GM23338 (cell line): ENCODE data around the gene BCAS3. TPM values are rescaled to one million over a fixed set of nuclear protein-coding genes. Genes with fewer than 3 reads are reported as not detected.

Experiments used
- ATAC-seq: fragments of 200-7000 bp; cut with Tn5 transposase; 3 replicates; pipeline ENCODE4 v1.9.1; 2020
- DNase-seq: peaks from one replicate; pipeline ENCODE4 v3.0.0-alpha.2; 2015; ENCODE audit warnings: low spot score
- H2AFZ ChIP-seq: fragments of 200-600 bp; sonication (generic); 2 replicates; pipeline ENCODE4 v1.8.0; 2016; ENCODE audit warnings: antibody characterized with exemption, mild to moderate bottlenecking, moderate library complexity
- H3F3A ChIP-seq: fragments of 200-600 bp; sonication (generic); replicated peaks from 2 replicates; pipeline ENCODE4 v1.8.0; 2017; ENCODE audit warnings: antibody characterized with exemption, mixed run types, low read depth
- H3K27ac ChIP-seq: fragments of 200-600 bp; sonication (generic); 2 replicates; pipeline ENCODE4 v1.6.1; 2016; ENCODE audit warnings: low read depth
- H3K27me3 ChIP-seq: fragments of 200-600 bp; sonication (generic); 2 replicates; pipeline ENCODE4 v1.8.0; 2016; ENCODE audit warnings: mild to moderate bottlenecking, mixed run types, moderate library complexity; ENCODE audit not compliant: insufficient read depth
- H3K36me3 ChIP-seq: fragments of 200-600 bp; sonication (generic); 2 replicates; pipeline ENCODE4 v1.8.0; 2016; ENCODE audit warnings: mild to moderate bottlenecking; ENCODE audit not compliant: insufficient read depth
- H3K4me1 ChIP-seq: fragments of 200-600 bp; sonication (generic); 2 replicates; pipeline ENCODE4 v1.8.0; 2016; ENCODE audit warnings: mild to moderate bottlenecking, moderate library complexity; ENCODE audit not compliant: insufficient read depth
- H3K4me2 ChIP-seq: fragments of 200-600 bp; sonication (generic); 2 replicates; pipeline ENCODE4 v1.7.1; 2017; ENCODE audit warnings: mixed run types
- H3K4me3 ChIP-seq: fragments of 200-600 bp; sonication (generic); 2 replicates; pipeline ENCODE4 v1.6.1; 2016; ENCODE audit warnings: mixed run types
- H3K79me2 ChIP-seq: fragments of 200-600 bp; sonication (generic); replicated peaks from 2 replicates; pipeline ENCODE4 v1.8.0; 2017; ENCODE audit warnings: mild to moderate bottlenecking; ENCODE audit not compliant: insufficient read depth
- H3K9me2 ChIP-seq: fragments of 200-600 bp; sonication (generic); 2 replicates; pipeline ENCODE4 v1.8.0; 2017; ENCODE audit not compliant: insufficient read depth
- H4K20me1 ChIP-seq: fragments of 200-600 bp; sonication (generic); replicated peaks from 2 replicates; pipeline ENCODE4 v1.8.0; 2017; ENCODE audit warnings: mild to moderate bottlenecking; ENCODE audit not compliant: insufficient read depth
- H3K27ac Mint-ChIP-seq: 2 replicates; pipeline ENCODE4 v1.8.0; 2020; ENCODE audit warnings: inconsistent platforms, mild to moderate bottlenecking, moderate library complexity, mixed read lengths
- H3K27me3 Mint-ChIP-seq: 3 replicates; pipeline ENCODE4 v1.8.0; 2022; ENCODE audit warnings: low read depth, mild to moderate bottlenecking, moderate library complexity, mixed read lengths, inconsistent platforms; ENCODE audit not compliant: insufficient read depth, poor library complexity
- H3K36me3 Mint-ChIP-seq: 3 replicates; pipeline ENCODE4 v1.8.0; 2021; ENCODE audit warnings: low read depth, mild to moderate bottlenecking, inconsistent platforms, moderate library complexity, mixed read lengths
- H3K4me1 Mint-ChIP-seq: 3 replicates; pipeline ENCODE4 v1.8.0; 2020; ENCODE audit warnings: mild to moderate bottlenecking, inconsistent platforms, mixed read lengths
- H3K4me3 Mint-ChIP-seq: 3 replicates; pipeline ENCODE4 v1.8.0; 2021; ENCODE audit warnings: moderate library complexity, mild to moderate bottlenecking, inconsistent platforms, mixed read lengths
- H3K9me3 Mint-ChIP-seq: 3 replicates; pipeline ENCODE4 v1.8.0; 2020; ENCODE audit warnings: moderate library complexity, mild to moderate bottlenecking, inconsistent platforms, mixed read lengths
- CREB1 ChIP-seq: fragments of 250-450 bp; sonication (Bioruptor Pico); IDR thresholded peaks from 2 replicates; pipeline ENCODE4 v1.5.0; 2020; ENCODE audit warnings: low read depth, mild to moderate bottlenecking, moderate library complexity
- EZH2 ChIP-seq: fragments of 200-600 bp; sonication (generic); IDR thresholded peaks from one replicate; pipeline ENCODE4 v1.8.0; 2017; ENCODE audit warnings: antibody characterized with exemption, mild to moderate bottlenecking, low read depth; ENCODE audit not compliant: unreplicated experiment
- EZH2phosphoT487 ChIP-seq: fragments of 200-600 bp; sonication (generic); IDR thresholded peaks from one replicate; pipeline ENCODE4 v1.8.1; 2018; ENCODE audit warnings: antibody characterized with exemption; ENCODE audit not compliant: unreplicated experiment
- JUNB ChIP-seq: IDR thresholded peaks from one replicate; pipeline ENCODE4 v1.6.1; 2016; ENCODE audit warnings: antibody characterized with exemption; ENCODE audit not compliant: unreplicated experiment
- NANOG ChIP-seq: IDR thresholded peaks from 2 replicates; pipeline ENCODE4 v1.6.1; 2016; ENCODE audit warnings: antibody characterized with exemption, borderline replicate concordance
- POLR2AphosphoS5 ChIP-seq: IDR thresholded peaks from 2 replicates; pipeline ENCODE4 v1.6.1; 2016; ENCODE audit warnings: antibody characterized with exemption, low read depth
- REST ChIP-seq: IDR thresholded peaks from one replicate; pipeline ENCODE4 v1.6.1; 2018; ENCODE audit warnings: antibody characterized with exemption; ENCODE audit not compliant: unreplicated experiment
- STAT1 ChIP-seq: IDR thresholded peaks from one replicate; pipeline ENCODE4 v1.6.1; 2016; ENCODE audit warnings: antibody characterized with exemption; ENCODE audit not compliant: unreplicated experiment
- ZNF114 ChIP-seq: fragments of 250-450 bp; sonication (Bioruptor Pico); IDR thresholded peaks from 2 replicates; pipeline ENCODE4 v1.5.0; 2020; ENCODE audit warnings: mild to moderate bottlenecking, moderate library complexity
- ZNF331 ChIP-seq: fragments of 250-450 bp; sonication (Bioruptor Pico); IDR thresholded peaks from 2 replicates; pipeline ENCODE4 v1.5.0; 2020; ENCODE audit warnings: low read depth, mild to moderate bottlenecking, moderate library complexity
- ZNF462 ChIP-seq: fragments of 250-450 bp; sonication (Bioruptor Pico); IDR thresholded peaks from 2 replicates; pipeline ENCODE4 v1.5.0; 2020; ENCODE audit warnings: mild to moderate bottlenecking, moderate library complexity
- polyA plus RNA-seq: library from polyadenylated mRNA; unstranded; fragments of >200 nt; fragmentation: Nextera tagmentation; extraction: Ambion mirVana; gene quantifications from 2 replicates; pipeline ENCODE4 v1.2.1, GENCODE V29; 2016
- total RNA-seq: library from RNA; depleted of rRNA; stranded (reverse); fragments of >200 nt; shearing (Covaris generic); gene quantifications from 2 replicates; pipeline ENCODE4 v1.2.3, GENCODE V29; 2014
- TF ChIP-seq, protein P1 (sequence below): IDR thresholded peaks from 2 replicates; pipeline ENCODE4 v1.6.1; 2016; ENCODE audit warnings: antibody characterized with exemption
- TF ChIP-seq, protein P2 (sequence below), 2 experiments: fragments of 200-600 bp in 1 of 2; sonication (generic) in 1 of 2; conservative IDR thresholded peaks; 2 replicates each; pipeline versions ENCODE4 v1.5.1 to v1.6.1; 2016 to 2017; ENCODE audit warnings: antibody characterized with exemption in 2 of 2, low read depth in 2 of 2, mild to moderate bottlenecking in 2 of 2, moderate library complexity in 1 of 2

The BCAS3 gene
- total and polyA plus RNA-seq, 2 experiments from 2014 or later = 8.2 to 28.0 TPM

DNA sequence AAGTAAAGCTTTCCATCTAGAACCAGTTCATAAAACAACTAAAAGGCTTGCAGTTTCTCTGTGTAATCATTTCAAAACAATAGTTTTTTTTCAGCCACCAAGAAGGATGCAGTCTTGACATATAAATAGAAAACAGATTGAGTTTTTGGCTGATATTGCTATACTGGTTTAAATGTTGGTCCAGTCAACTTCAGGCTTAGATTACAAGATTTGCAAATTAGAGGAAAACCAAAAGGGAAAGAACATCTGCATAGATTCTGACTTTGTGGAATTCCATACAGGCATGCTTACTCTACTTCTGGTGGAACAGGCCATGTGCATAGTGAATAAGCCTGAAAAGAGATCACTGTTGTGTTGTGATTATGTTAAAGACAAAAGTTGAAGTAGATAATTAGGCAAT, 150.3 kb downstream of the BCAS3 start:
- ATAC-seq (no peak), DNase-seq (no peak)
- TF ChIP-seq, protein P1, sequence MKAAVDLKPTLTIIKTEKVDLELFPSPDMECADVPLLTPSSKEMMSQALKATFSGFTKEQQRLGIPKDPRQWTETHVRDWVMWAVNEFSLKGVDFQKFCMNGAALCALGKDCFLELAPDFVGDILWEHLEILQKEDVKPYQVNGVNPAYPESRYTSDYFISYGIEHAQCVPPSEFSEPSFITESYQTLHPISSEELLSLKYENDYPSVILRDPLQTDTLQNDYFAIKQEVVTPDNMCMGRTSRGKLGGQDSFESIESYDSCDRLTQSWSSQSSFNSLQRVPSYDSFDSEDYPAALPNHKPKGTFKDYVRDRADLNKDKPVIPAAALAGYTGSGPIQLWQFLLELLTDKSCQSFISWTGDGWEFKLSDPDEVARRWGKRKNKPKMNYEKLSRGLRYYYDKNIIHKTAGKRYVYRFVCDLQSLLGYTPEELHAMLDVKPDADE = no peak
- no peak for TF ChIP-seq ZNF462 (CRISPR knock-in tag)
- no peak for TF ChIP-seq EZH2
- TF ChIP-seq EZH2phosphoT487 = no peak
- TF ChIP-seq POLR2AphosphoS5 = no peak
- no peak for TF ChIP-seq STAT1
- TF ChIP-seq, protein P2, sequence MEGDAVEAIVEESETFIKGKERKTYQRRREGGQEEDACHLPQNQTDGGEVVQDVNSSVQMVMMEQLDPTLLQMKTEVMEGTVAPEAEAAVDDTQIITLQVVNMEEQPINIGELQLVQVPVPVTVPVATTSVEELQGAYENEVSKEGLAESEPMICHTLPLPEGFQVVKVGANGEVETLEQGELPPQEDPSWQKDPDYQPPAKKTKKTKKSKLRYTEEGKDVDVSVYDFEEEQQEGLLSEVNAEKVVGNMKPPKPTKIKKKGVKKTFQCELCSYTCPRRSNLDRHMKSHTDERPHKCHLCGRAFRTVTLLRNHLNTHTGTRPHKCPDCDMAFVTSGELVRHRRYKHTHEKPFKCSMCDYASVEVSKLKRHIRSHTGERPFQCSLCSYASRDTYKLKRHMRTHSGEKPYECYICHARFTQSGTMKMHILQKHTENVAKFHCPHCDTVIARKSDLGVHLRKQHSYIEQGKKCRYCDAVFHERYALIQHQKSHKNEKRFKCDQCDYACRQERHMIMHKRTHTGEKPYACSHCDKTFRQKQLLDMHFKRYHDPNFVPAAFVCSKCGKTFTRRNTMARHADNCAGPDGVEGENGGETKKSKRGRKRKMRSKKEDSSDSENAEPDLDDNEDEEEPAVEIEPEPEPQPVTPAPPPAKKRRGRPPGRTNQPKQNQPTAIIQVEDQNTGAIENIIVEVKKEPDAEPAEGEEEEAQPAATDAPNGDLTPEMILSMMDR (conservative IDR thresholded peaks at IDR 0.05; ENCODE audit: low read depth in 2 of 2) = no peak
- TF ChIP-seq ZNF331 (CRISPR knock-in tag) = no peak
- TF ChIP-seq CREB1 (CRISPR knock-in tag) = no peak
- TF ChIP-seq NANOG = no peak
- TF ChIP-seq REST = no peak
- TF ChIP-seq ZNF114 = no peak
- no peak for TF ChIP-seq JUNB
- no peak overlapping the region for H3K27ac ChIP-seq
- no peaks in the 10 kb centered on the region for H3K79me2 ChIP-seq
- H3K9me3 Mint-ChIP-seq = no peaks in the 10 kb centered on the region
- no peaks in the 10 kb centered on the region for H3K27me3 Mint-ChIP-seq
- no peaks in the 10 kb centered on the region for H3F3A ChIP-seq
- no peak overlapping the region for H3K27ac Mint-ChIP-seq
- no peak overlapping the region for H3K4me3 ChIP-seq
- H3K4me3 Mint-ChIP-seq = no peak overlapping the region
- H4K20me1 ChIP-seq = no peaks in the 10 kb centered on the region
- no peaks in the 10 kb centered on the region for H3K36me3 ChIP-seq
- H3K4me2 ChIP-seq = no peak overlapping the region
- no peaks in the 10 kb centered on the region for H3K27me3 ChIP-seq
- no peaks in the 10 kb centered on the region for H3K36me3 Mint-ChIP-seq
- H3K4me1 Mint-ChIP-seq = no peaks in the 10 kb centered on the region
- no peak overlapping the region for H2AFZ ChIP-seq
- no peaks in the 10 kb centered on the region for H3K4me1 ChIP-seq
- no peaks in the 10 kb centered on the region for H3K9me2 ChIP-seq
